Measurements from ENCODE around the gene IL12RB1.
A peak's percentile ranks its signal among the peaks of the same experiment; 100 is the strongest.

Gene IL12RB1

GRCh38 chr19:18085702-18086457, 854 bp downstream of the IL12RB1 start:
- DNase-seq = no peak

GRCh38 chr19:18083929-18084684, 2.6 kb downstream of the IL12RB1 start:
- DNase-seq = no peak

GRCh38 chr19:18074192-18074591, 12.5 kb downstream of the IL12RB1 start:
- DNase-seq = no peak

GRCh38 chr19:18073197-18073596, 13.5 kb downstream of the IL12RB1 start:
- no peak for DNase-seq

- no peak for DNase-seq
Measured at GRCh38 chr19:18072335-18072734, 14.4 kb downstream of the IL12RB1 start.

GRCh38 chr19:18070181-18070580, 16.6 kb downstream of the IL12RB1 start:
- DNase-seq = no peak

- DNase-seq = no peak
Measured at GRCh38 chr19:18069383-18069782, 17.4 kb downstream of the IL12RB1 start.

GRCh38 chr19:18068395-18068794, 18.3 kb downstream of the IL12RB1 start:
- no peak for DNase-seq

GRCh38 chr19:18065173-18065495, 21.6 kb downstream of the IL12RB1 start:
- no peak for DNase-seq

GRCh38 chr19:18063463-18063862, 23.3 kb downstream of the IL12RB1 start:
- no peak for DNase-seq

GRCh38 chr19:18062028-18062427, 24.7 kb downstream of the IL12RB1 start:
- DNase-seq = peak; percentile 58

GRCh38 chr19:18060472-18060871, 26.3 kb downstream of the IL12RB1 start:
- no peak for DNase-seq

GRCh38 chr19:18059902-18060301, 26.8 kb downstream of the IL12RB1 start:
- no peak for DNase-seq

- DNase-seq = no peak
Measured at GRCh38 chr19:18059297-18059696, 27.4 kb downstream of the IL12RB1 start.

GRCh38 chr19:18058208-18059009, 28.3 kb downstream of the IL12RB1 start:
- DNase-seq = peak; percentile 71

GRCh38 chr19:18057557-18057956, 29.2 kb downstream of the IL12RB1 start:
- DNase-seq = no peak

GRCh38 chr19:18055967-18056366, 30.8 kb downstream of the IL12RB1 start:
- no peak for DNase-seq

GRCh38 chr19:18053576-18054219, 33.0 kb downstream of the IL12RB1 start:
- no peak for DNase-seq

- no peak for DNase-seq
Measured at GRCh38 chr19:18051887-18052286, 34.8 kb downstream of the IL12RB1 start.

GRCh38 chr19:18049385-18049784, 37.3 kb downstream of the IL12RB1 start:
- DNase-seq = no peak

GRCh38 chr19:18046059-18046718, 40.5 kb downstream of the IL12RB1 start:
- DNase-seq = no peak

- DNase-seq = no peak
Measured at GRCh38 chr19:18045307-18046050, 41.3 kb downstream of the IL12RB1 start.

Data from NCI-H1436 (cell line).